Measurements from ENCODE around the gene WIPF1.

DNA sequence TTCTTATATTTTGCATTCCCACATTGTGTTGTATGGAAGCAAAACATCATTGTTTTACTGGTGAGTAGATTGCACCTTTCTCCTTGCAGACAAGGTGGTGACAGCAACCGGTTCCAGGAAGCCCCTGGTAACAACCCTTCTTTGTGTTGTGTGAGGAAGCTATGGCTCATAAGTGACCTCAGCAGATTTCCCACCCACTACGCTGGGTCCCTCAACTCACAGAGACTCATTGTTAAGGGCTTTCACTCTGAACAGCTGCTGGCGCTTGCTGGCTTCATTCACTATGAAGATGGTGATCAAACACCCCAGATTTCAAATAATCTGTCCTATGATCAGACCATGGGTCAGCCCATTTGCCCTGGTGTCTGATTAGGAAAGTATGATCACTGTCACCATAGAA is 53.4 kb downstream of the WIPF1 start:
- no peak for TF ChIP-seq FOXM1 (CRISPR knock-in tag; IDR thresholded peaks at IDR 0.05)
- TF ChIP-seq MLLT10 (CRISPR knock-in tag; IDR thresholded peaks at IDR 0.05), result no peak
- no peak for TF ChIP-seq SP2 (CRISPR knock-in tag; IDR thresholded peaks at IDR 0.05)
- no peak for TF ChIP-seq ZNF766 (CRISPR knock-in tag; IDR thresholded peaks at IDR 0.05; ENCODE audit: borderline replicate concordance)
- TF ChIP-seq REXO4 (CRISPR knock-in tag; IDR thresholded peaks at IDR 0.05; ENCODE audit: borderline replicate concordance), result no peak
- no peak for TF ChIP-seq ARID2 (CRISPR knock-in tag; IDR thresholded peaks at IDR 0.05; ENCODE audit: borderline replicate concordance)
- no peak for TF ChIP-seq SRSF4 (IDR thresholded peaks at IDR 0.05; ENCODE audit: low read depth, low read length, poor library complexity, severe bottlenecking)
- no peak for TF ChIP-seq POLR2G (IDR thresholded peaks at IDR 0.05; ENCODE audit: low read depth, low read length)
- TF ChIP-seq, protein P1, sequence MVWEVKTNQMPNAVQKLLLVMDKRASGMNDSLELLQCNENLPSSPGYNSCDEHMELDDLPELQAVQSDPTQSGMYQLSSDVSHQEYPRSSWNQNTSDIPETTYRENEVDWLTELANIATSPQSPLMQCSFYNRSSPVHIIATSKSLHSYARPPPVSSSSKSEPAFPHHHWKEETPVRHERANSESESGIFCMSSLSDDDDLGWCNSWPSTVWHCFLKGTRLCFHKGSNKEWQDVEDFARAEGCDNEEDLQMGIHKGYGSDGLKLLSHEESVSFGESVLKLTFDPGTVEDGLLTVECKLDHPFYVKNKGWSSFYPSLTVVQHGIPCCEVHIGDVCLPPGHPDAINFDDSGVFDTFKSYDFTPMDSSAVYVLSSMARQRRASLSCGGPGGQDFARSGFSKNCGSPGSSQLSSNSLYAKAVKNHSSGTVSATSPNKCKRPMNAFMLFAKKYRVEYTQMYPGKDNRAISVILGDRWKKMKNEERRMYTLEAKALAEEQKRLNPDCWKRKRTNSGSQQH (CRISPR knock-in tag; IDR thresholded peaks at IDR 0.05; ENCODE audit: low read depth), result no peak
- no peak for TF ChIP-seq NCOR1 (IDR thresholded peaks at IDR 0.05; ENCODE audit: borderline replicate concordance, low read length)
